ENCODE data around the gene MUSTN1. TPM values are rescaled to one million over a fixed set of nuclear protein-coding genes. Genes with fewer than 3 reads are reported as not detected.

Gene MUSTN1
- total and polyA plus RNA-seq, 3 donors from 2014 or later = 3.5 to 21.7 (median 3.6) TPM

GRCh38 chr3:52842424-52842823 is 7.6 kb upstream of the MUSTN1 start:
- TF ChIP-seq POLR2A (IDR thresholded peaks at IDR 0.05) = no peak
- TF ChIP-seq, protein P1, sequence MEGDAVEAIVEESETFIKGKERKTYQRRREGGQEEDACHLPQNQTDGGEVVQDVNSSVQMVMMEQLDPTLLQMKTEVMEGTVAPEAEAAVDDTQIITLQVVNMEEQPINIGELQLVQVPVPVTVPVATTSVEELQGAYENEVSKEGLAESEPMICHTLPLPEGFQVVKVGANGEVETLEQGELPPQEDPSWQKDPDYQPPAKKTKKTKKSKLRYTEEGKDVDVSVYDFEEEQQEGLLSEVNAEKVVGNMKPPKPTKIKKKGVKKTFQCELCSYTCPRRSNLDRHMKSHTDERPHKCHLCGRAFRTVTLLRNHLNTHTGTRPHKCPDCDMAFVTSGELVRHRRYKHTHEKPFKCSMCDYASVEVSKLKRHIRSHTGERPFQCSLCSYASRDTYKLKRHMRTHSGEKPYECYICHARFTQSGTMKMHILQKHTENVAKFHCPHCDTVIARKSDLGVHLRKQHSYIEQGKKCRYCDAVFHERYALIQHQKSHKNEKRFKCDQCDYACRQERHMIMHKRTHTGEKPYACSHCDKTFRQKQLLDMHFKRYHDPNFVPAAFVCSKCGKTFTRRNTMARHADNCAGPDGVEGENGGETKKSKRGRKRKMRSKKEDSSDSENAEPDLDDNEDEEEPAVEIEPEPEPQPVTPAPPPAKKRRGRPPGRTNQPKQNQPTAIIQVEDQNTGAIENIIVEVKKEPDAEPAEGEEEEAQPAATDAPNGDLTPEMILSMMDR (IDR thresholded peaks at IDR 0.05) = no peak
- 74 to 91% methylated on average over 6 to 7 of the region's 7 CpGs for WGBS, 2 donors
- H3K27ac ChIP-seq = no peak overlapping the region

DNA sequence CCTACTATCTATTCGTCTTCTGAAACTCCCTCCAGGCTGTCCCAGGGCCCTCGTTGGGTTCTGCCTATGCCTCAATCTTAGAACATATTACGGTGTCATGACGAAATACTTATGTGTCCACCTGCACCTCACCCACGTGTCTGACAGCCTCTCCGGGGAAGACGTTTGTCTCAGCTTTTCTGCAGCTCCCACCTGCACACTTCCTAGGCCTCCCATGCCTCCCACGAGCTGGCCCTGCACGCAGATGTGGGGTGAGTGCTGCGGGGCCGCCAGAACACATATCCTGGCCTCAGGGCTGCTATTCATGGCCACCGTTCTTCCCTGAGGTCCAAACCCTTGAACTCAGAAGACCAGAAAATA is 7.1 kb upstream of the MUSTN1 start:
- Histone ChIP-seq H3K9me3 (no peaks in the 10 kb centered on the region), H3K4me1 (peaks cover 11% of the 10 kb centered on the region), H3K27ac (no peak overlapping the region), H3K4me3 (no peak overlapping the region), H3K27me3 (no peaks in the 10 kb centered on the region), H3K36me3 (ENCODE audit: low read depth, missing control alignments) (no peaks in the 10 kb centered on the region)
- intact Hi-C loops (cut with DNase I; ENCODE audit: low total_unique reads) = no loop called here
- WGBS, 2 donors = 69 to 80% methylated on average over 11 to 12 of the region's 12 CpGs
- TF ChIP-seq, protein P1 (IDR thresholded peaks at IDR 0.05) = no peak
- TF ChIP-seq POLR2A (IDR thresholded peaks at IDR 0.05) = no peak
- no peak for DNase-seq

More at GRCh38 chr3:52842424-52842823, 7.6 kb upstream of the MUSTN1 start:
- intact Hi-C loops (cut with DNase I; ENCODE audit: low total_unique reads) = no loop called here
- peaks cover 11% of the 10 kb centered on the region for H3K4me1 ChIP-seq
- no peaks in the 10 kb centered on the region for H3K36me3 ChIP-seq (ENCODE audit: low read depth, missing control alignments)
- no peaks in the 10 kb centered on the region for H3K27me3 ChIP-seq
- no peaks in the 10 kb centered on the region for H3K9me3 ChIP-seq
- H3K4me3 ChIP-seq = no peak overlapping the region
- DNase-seq = no peak

GRCh38 chr3:52841211-52841980 is 6.6 kb upstream of the MUSTN1 start:
- no peaks in the 10 kb centered on the region for H3K36me3 ChIP-seq (ENCODE audit: low read depth, missing control alignments)
- no peaks in the 10 kb centered on the region for H3K27me3 ChIP-seq
- no peak for DNase-seq
- 97% methylated on average over 11 to 12 of the region's 12 CpGs for WGBS, 2 donors
- H3K27ac ChIP-seq = no peak overlapping the region
- H3K4me3 ChIP-seq = no peak overlapping the region
- intact Hi-C loops (cut with DNase I; ENCODE audit: low total_unique reads) = no loop called here
- peaks cover 11% of the 10 kb centered on the region for H3K4me1 ChIP-seq
- no peaks in the 10 kb centered on the region for H3K9me3 ChIP-seq
- TF ChIP-seq, protein P1 (IDR thresholded peaks at IDR 0.05) = no peak
- TF ChIP-seq POLR2A (IDR thresholded peaks at IDR 0.05) = no peak

GRCh38 chr3:52839892-52840545 is 5.2 kb upstream of the MUSTN1 start:
- TF ChIP-seq, protein P1 (IDR thresholded peaks at IDR 0.05) = no peak
- no peak for TF ChIP-seq POLR2A (IDR thresholded peaks at IDR 0.05)
- intact Hi-C loops (cut with DNase I; ENCODE audit: low total_unique reads) = no loop called here

More at GRCh38 chr3:52839892-52840545, 5.2 kb upstream of the MUSTN1 start:
- DNase-seq = no peak
- Histone ChIP-seq H3K4me1 (peaks cover 7% of the 10 kb centered on the region), H3K27ac (no peak overlapping the region), H3K9me3 (no peaks in the 10 kb centered on the region), H3K36me3 (ENCODE audit: low read depth, missing control alignments) (no peaks in the 10 kb centered on the region), H3K4me3 (no peak overlapping the region), H3K27me3 (no peaks in the 10 kb centered on the region)
- 87 to 91% methylated on average over 20 to 23 of the region's 23 CpGs for WGBS, 2 donors

Data from testis (tissue), 3 donors.